ENCODE data around the gene RNF157.
"Not testable (repeated sequence)": the region's sequence is repeated elsewhere in the genome, so short reads cannot be mapped to it uniquely, and the experiment has no call there.

RNF157 gene

DNA sequence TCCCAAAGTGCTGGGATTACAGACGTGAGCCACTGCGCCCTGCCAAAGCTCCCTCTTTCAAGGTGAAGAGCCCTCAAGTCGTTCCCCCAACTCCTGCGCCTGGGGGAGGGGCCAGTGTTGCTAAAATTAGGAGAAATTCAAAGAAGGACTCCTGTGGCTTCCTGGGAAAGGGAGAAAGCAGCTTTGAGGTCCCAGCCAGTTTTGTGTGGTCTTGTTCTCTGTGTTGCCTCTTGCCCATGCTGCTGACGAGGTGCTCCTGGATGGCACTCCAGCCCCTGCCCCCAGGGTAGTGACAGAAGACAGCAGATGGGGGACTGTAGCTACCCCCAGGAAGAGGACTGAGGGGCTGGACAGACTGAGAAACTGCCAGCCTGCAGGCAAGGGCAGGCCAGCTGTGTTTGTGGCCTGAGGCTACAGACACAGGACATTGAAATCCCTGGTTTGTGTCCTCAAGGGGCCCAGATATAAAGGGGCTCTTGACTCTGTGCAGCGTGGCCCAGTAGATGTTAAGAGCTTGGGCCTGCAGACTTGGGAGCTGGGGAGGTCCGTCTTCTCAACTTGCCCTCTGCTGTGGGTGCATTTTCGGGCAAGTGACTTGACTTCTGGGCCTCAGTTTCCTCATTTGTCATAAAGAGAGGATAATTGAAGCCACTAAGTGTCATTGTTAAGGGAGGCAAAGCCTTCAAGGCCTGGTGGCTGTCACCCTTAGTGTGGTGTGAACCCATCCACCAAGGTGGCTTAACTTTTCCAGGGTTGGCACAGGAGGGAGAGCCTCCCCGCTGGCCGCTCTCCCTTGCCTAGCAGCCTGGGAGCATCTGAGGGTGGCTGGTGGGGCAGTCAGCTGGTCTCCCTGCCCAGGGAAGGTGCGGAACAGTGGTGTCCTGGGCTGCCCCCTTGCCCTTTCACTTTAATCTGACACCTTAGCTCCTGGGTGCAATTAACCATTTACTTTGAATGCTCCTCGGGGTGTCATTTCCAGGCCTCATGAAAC, 29.0 kb upstream of the RNF157 start:
- no peaks in the 10 kb centered on the region for H3K9me3 ChIP-seq (ENCODE audit: severe bottlenecking)
- H3K36me3 ChIP-seq (ENCODE audit: low read depth): peaks cover 21% of the 10 kb centered on the region
- no peak for ATAC-seq (ENCODE audit: low read depth)
- TF ChIP-seq, protein P1, sequence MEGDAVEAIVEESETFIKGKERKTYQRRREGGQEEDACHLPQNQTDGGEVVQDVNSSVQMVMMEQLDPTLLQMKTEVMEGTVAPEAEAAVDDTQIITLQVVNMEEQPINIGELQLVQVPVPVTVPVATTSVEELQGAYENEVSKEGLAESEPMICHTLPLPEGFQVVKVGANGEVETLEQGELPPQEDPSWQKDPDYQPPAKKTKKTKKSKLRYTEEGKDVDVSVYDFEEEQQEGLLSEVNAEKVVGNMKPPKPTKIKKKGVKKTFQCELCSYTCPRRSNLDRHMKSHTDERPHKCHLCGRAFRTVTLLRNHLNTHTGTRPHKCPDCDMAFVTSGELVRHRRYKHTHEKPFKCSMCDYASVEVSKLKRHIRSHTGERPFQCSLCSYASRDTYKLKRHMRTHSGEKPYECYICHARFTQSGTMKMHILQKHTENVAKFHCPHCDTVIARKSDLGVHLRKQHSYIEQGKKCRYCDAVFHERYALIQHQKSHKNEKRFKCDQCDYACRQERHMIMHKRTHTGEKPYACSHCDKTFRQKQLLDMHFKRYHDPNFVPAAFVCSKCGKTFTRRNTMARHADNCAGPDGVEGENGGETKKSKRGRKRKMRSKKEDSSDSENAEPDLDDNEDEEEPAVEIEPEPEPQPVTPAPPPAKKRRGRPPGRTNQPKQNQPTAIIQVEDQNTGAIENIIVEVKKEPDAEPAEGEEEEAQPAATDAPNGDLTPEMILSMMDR (IDR thresholded peaks at IDR 0.05; ENCODE audit: poor library complexity, severe bottlenecking): no peak
- peak overlapping the region; percentile 75 for H3K27ac ChIP-seq (ENCODE audit: poor library complexity, severe bottlenecking)
- H3K4me3 ChIP-seq (ENCODE audit: severe bottlenecking): no peak overlapping the region
- peaks cover 25% of the 10 kb centered on the region for H3K4me1 ChIP-seq (ENCODE audit: insufficient read depth, poor library complexity, severe bottlenecking)
- DNase-seq (ENCODE audit: low spot score): no peak
- H3K27me3 ChIP-seq (ENCODE audit: insufficient read depth, poor library complexity, severe bottlenecking): no peaks in the 10 kb centered on the region

DNA sequence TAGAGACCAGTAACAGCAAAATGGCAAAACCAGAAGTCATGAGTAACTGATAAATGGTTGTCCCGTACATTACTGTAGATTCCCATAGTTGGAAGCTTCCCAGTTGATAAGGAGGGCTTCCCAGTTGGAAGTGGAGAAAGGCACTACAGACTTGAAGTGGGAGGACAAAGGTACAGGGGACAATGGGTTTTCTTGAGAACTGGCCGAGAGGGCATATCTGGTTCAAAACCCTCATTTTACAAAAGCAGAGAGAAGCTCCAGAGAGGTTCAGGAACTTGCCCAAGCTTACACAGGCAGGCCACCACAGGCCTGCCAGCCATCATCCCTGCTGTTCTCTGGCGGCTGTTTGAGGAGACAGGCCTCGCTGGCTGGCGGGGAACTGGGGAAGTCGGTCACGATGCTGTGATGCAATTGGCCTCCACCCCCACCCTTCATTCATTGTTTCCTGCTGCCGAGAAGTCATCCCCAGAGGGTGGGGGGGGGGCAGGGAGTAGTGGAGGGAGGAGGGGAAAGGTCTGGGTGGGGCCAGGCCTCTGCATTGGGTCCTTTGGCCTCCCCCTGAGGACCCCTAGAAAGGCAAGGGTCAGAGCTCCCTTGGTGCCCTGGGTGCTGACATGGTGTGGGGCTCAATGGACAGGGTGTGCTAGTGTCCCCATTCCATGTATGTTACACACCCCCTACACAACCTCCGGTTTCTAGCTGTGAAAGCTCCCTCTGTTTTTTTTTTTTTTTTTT, 27.9 kb upstream of the RNF157 start:
- ATAC-seq (ENCODE audit: low read depth) (peak; percentile 5; the same call in 2 of the 3 replicates), DNase-seq (ENCODE audit: low spot score) (no peak)
- Histone ChIP-seq H3K27me3 (ENCODE audit: insufficient read depth, poor library complexity, severe bottlenecking) (no peaks in the 10 kb centered on the region), H3K36me3 (ENCODE audit: low read depth) (peaks cover 21% of the 10 kb centered on the region), H3K9me3 (ENCODE audit: severe bottlenecking) (no peaks in the 10 kb centered on the region), H3K4me3 (ENCODE audit: severe bottlenecking) (no peak overlapping the region), H3K27ac (ENCODE audit: poor library complexity, severe bottlenecking) (peak overlapping the region; percentile 75), H3K4me1 (ENCODE audit: insufficient read depth, poor library complexity, severe bottlenecking) (peaks cover 36% of the 10 kb centered on the region)
- TF ChIP-seq, protein P1 (IDR thresholded peaks at IDR 0.05; ENCODE audit: poor library complexity, severe bottlenecking): no peak

DNA sequence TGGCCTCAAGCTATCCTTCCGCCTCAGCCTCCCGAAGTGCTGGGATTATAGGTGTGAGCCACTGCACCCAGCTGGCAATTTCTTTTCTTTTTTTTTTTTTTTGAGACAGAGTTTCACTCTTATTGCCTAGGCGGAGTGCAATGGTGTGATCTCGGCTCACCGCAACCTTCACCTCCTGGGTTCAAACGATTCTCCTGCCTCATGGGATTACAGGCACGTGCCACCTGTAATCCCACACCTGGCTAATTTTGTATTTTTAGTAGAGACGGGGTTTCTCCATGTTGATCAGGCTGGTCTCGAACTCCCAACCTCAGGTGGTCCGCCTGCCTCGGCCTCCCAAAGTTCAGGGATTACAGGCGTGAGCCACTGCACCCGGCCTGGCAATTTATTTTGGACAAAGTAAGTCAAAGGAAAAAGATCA, 27.3 kb upstream of the RNF157 start:
- Histone ChIP-seq H3K36me3 (ENCODE audit: low read depth) (peaks cover 21% of the 10 kb centered on the region), H3K4me1 (ENCODE audit: insufficient read depth, poor library complexity, severe bottlenecking) (peaks cover 42% of the 10 kb centered on the region), H3K27ac (ENCODE audit: poor library complexity, severe bottlenecking) (peak overlapping the region; percentile 75)
- not testable (repeated sequence) for H3K4me3 ChIP-seq (ENCODE audit: severe bottlenecking); ATAC-seq (ENCODE audit: low read depth); H3K9me3 ChIP-seq (ENCODE audit: severe bottlenecking); DNase-seq (ENCODE audit: low spot score); H3K27me3 ChIP-seq (ENCODE audit: insufficient read depth, poor library complexity, severe bottlenecking)

DNA sequence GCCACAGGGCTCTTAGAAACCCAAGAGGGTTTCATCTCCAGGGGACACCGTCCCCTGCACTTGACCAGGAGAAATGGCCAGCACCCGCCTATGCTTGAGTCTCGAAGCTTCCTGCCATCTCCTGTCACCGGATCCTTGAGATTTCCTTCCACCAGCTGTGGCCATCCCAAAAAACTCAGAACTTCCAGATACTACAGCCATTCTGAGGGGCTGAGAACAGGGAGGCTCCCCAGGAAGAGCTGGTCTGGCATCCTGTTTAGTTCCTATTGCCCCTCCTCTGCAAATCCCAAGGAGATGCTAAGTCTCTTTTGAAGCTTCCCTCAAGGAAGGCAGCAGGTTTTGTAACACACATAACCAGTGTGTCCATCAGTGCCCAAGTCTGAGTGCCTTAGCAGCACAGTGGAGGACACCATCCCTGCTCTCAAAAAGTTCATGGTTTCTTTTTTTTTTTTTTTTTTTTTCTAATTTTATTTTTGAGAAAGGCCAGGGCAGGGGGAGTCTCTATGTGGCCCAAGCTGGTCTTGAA, 26.8 kb upstream of the RNF157 start:
- DNase-seq (ENCODE audit: low spot score): no peak
- peaks cover 21% of the 10 kb centered on the region for H3K36me3 ChIP-seq (ENCODE audit: low read depth)
- peaks cover 44% of the 10 kb centered on the region for H3K4me1 ChIP-seq (ENCODE audit: insufficient read depth, poor library complexity, severe bottlenecking)

More for the DNA sequence above, 26.8 kb upstream of the RNF157 start:
- TF ChIP-seq, protein P1 (IDR thresholded peaks at IDR 0.05; ENCODE audit: poor library complexity, severe bottlenecking): no peak
- no peaks in the 10 kb centered on the region for H3K27me3 ChIP-seq (ENCODE audit: insufficient read depth, poor library complexity, severe bottlenecking)
- peak overlapping the region; percentile 75 for H3K27ac ChIP-seq (ENCODE audit: poor library complexity, severe bottlenecking)
- no peaks in the 10 kb centered on the region for H3K9me3 ChIP-seq (ENCODE audit: severe bottlenecking)
- H3K4me3 ChIP-seq (ENCODE audit: severe bottlenecking): no peak overlapping the region
- ATAC-seq (ENCODE audit: low read depth): no peak
